ENCODE measurements around the gene ACMSD. TPM values are rescaled to one million over a fixed set of nuclear protein-coding genes. Genes with fewer than 3 reads are reported as not detected.
"Not testable (repeated sequence)": the region's sequence is repeated elsewhere in the genome, so short reads cannot be mapped to it uniquely, and the experiment has no call there.

ACMSD gene
- total RNA-seq, 6 experiments from 2014 or later, result 38.3 to 145 (median 87.0) TPM

GRCh38 chr2:134900151-134900550 lies 61.7 kb downstream of the ACMSD start:
- no peaks in the 10 kb centered on the region for H3K9me3 ChIP-seq
- no peak overlapping the region for H3K4me3 ChIP-seq
- H3K36me3 ChIP-seq, result peaks cover 0 to 26% (median 5%) of the 10 kb centered on the region in 4 donors
- H3K27me3 ChIP-seq, result no peaks in the 10 kb centered on the region
- intact Hi-C loops (cut with DNase I), result loop anchor here in 1 of 2 donors (10.0 kb wide), 1 partner anchor 115 kb away; no protein-coding TSS in a partner anchor
- ATAC-seq, result no peak
- DNase-seq, result no peak
- peaks cover 0 to 18% (median 6%) of the 10 kb centered on the region in 4 donors for H3K4me1 ChIP-seq
- H3K27ac ChIP-seq, result no peak overlapping the region
- TF ChIP-seq POLR2A (IDR thresholded peaks at IDR 0.05) (no peak), CTCF (IDR thresholded peaks at IDR 0.05) (no peak)
- 87% methylated on average over 1 of the region's 1 CpG for WGBS (ENCODE audit: insufficient coverage, low coverage, low lambda C conversion rate, missing lambda C conversion rate)

- WGBS (ENCODE audit: insufficient coverage, low coverage, low lambda C conversion rate, missing lambda C conversion rate), result 83% methylated on average over 8 of the region's 13 CpGs
- H3K27me3 ChIP-seq, H3K27ac ChIP-seq, H3K4me1 ChIP-seq, DNase-seq, ATAC-seq, H3K9me3 ChIP-seq, H3K4me3 ChIP-seq: not testable (repeated sequence)
- peaks cover 0 to 26% (median 5%) of the 10 kb centered on the region in 4 donors for H3K36me3 ChIP-seq
- intact Hi-C loops (cut with DNase I), result loop anchor here in 1 of 2 donors (10.0 kb wide), 1 partner anchor 119 kb away; no protein-coding TSS in a partner anchor
Observed at GRCh38 chr2:134903701-134904100, 65.3 kb downstream of the ACMSD start.

- DNase-seq (no peak), ATAC-seq (no peak)
- no peaks in the 10 kb centered on the region for H3K4me1 ChIP-seq
- intact Hi-C loops (cut with DNase I), result loop anchor here in 1 of 2 donors (10.0 kb wide), 1 partner anchor 120 kb away; no protein-coding TSS in a partner anchor
- no peak overlapping the region for H3K4me3 ChIP-seq
- peaks cover 0 to 22% (median 3%) of the 10 kb centered on the region in 4 donors for H3K36me3 ChIP-seq
- TF ChIP-seq CTCF (IDR thresholded peaks at IDR 0.05), result no peak
- TF ChIP-seq POLR2A (IDR thresholded peaks at IDR 0.05), result no peak
- H3K27ac ChIP-seq, result no peak overlapping the region
- no CpG with 5 or more reads among the region's 2 CpGs for WGBS (ENCODE audit: insufficient coverage, low coverage, low lambda C conversion rate, missing lambda C conversion rate)
- no peaks in the 10 kb centered on the region for H3K9me3 ChIP-seq
- no peaks in the 10 kb centered on the region for H3K27me3 ChIP-seq
Observed at GRCh38 chr2:134905168-134905567, 66.8 kb downstream of the ACMSD start.

- peaks cover 0 to 9% (median 0%) of the 10 kb centered on the region in 4 donors for H3K36me3 ChIP-seq
- H3K9me3 ChIP-seq, result no peaks in the 10 kb centered on the region
- no peak overlapping the region for H3K27ac ChIP-seq
- DNase-seq (no peak), ATAC-seq (no peak)
- TF ChIP-seq POLR2A (IDR thresholded peaks at IDR 0.05) (no peak), CTCF (IDR thresholded peaks at IDR 0.05) (no peak)
- WGBS (ENCODE audit: insufficient coverage, low coverage, low lambda C conversion rate, missing lambda C conversion rate), result 50% methylated on average over 2 of the region's 2 CpGs
- no peaks in the 10 kb centered on the region for H3K4me1 ChIP-seq
- no peak overlapping the region for H3K4me3 ChIP-seq
- H3K27me3 ChIP-seq, result no peaks in the 10 kb centered on the region
- intact Hi-C loops (cut with DNase I), result loop anchor here in 1 of 2 donors (10.0 kb wide), 1 partner anchor 122 kb away; no protein-coding TSS in a partner anchor
Observed at GRCh38 chr2:134906726-134907125, 68.3 kb downstream of the ACMSD start.

- not testable (repeated sequence) for H3K36me3 ChIP-seq, H3K4me1 ChIP-seq, H3K9me3 ChIP-seq, H3K27ac ChIP-seq, H3K4me3 ChIP-seq, ATAC-seq, H3K27me3 ChIP-seq, DNase-seq
- intact Hi-C loops (cut with DNase I), result loop anchor here in 1 of 2 donors (10.0 kb wide), 1 partner anchor 123 kb away; no protein-coding TSS in a partner anchor
- WGBS (ENCODE audit: insufficient coverage, low coverage, low lambda C conversion rate, missing lambda C conversion rate), result 46% methylated on average over 1 of the region's 1 CpG
Observed at GRCh38 chr2:134907441-134908116, 69.2 kb downstream of the ACMSD start.
